KOPT-K1 (cell line): Measurements from ENCODE around the gene PPA1.

Experiments used
- H3K27ac ChIP-seq: fragments of 200-600 bp; sonication (generic); 2 replicates; pipeline ENCODE4 v1.5.1; 2016; ENCODE audit warnings: antibody characterized with exemption, mild to moderate bottlenecking, low read depth, low read length; ENCODE audit not compliant: poor library complexity, severe bottlenecking
- H3K36me3 ChIP-seq: fragments of 200-600 bp; sonication (generic); 2 replicates; pipeline ENCODE4 v1.5.1; 2017; ENCODE audit warnings: antibody characterized with exemption, mild to moderate bottlenecking, low read length, moderate library complexity; ENCODE audit not compliant: insufficient read depth
- H3K9me3 ChIP-seq: fragments of 200-600 bp; sonication (generic); 2 replicates; pipeline ENCODE4 v1.5.1; 2017; ENCODE audit warnings: antibody characterized with exemption, low read length, mild to moderate bottlenecking; ENCODE audit not compliant: insufficient read depth, poor library complexity, severe bottlenecking

PPA1 gene

GRCh38 chr10:70233109-70233938 lies at the start of gene PPA1:
TSS of gene PPA1 (minus strand) at chr10:70233429. CDS start at chr10:70233327, 102 bp downstream.
- H3K27ac ChIP-seq: peak within 1 kb of the TSS; percentile 74
- no peaks in the 10 kb centered on the region for H3K9me3 ChIP-seq
- peaks cover 26% of the 10 kb centered on the region for H3K36me3 ChIP-seq

GRCh38 chr10:70281609-70282008 lies 48.4 kb upstream of the PPA1 start:
- no peak overlapping the region for H3K27ac ChIP-seq
- H3K9me3 ChIP-seq: peaks cover 7% of the 10 kb centered on the region
- H3K36me3 ChIP-seq: no peaks in the 10 kb centered on the region

GRCh38 chr10:70280099-70280498 lies 46.9 kb upstream of the PPA1 start:
- H3K9me3 ChIP-seq: peaks cover 7% of the 10 kb centered on the region
- no peak overlapping the region for H3K27ac ChIP-seq
- no peaks in the 10 kb centered on the region for H3K36me3 ChIP-seq

GRCh38 chr10:70277396-70278030 lies 44.3 kb upstream of the PPA1 start:
- no peak overlapping the region for H3K27ac ChIP-seq
- no peaks in the 10 kb centered on the region for H3K9me3 ChIP-seq

GRCh38 chr10:70274643-70275042 lies 41.4 kb upstream of the PPA1 start:
- Histone ChIP-seq H3K36me3 (no peaks in the 10 kb centered on the region), H3K27ac (no peak overlapping the region), H3K9me3 (no peaks in the 10 kb centered on the region)

More at GRCh38 chr10:70277396-70278030, 44.3 kb upstream of the PPA1 start:
- H3K36me3 ChIP-seq: no peaks in the 10 kb centered on the region

- Histone ChIP-seq H3K36me3 (no peaks in the 10 kb centered on the region), H3K27ac (no peak overlapping the region), H3K9me3 (no peaks in the 10 kb centered on the region)
Observed at GRCh38 chr10:70272925-70273316, 39.7 kb upstream of the PPA1 start.

GRCh38 chr10:70271996-70272924 lies 39.0 kb upstream of the PPA1 start:
- Histone ChIP-seq H3K27ac (no peak overlapping the region), H3K36me3 (no peaks in the 10 kb centered on the region), H3K9me3 (no peaks in the 10 kb centered on the region)

GRCh38 chr10:70270952-70271351 lies 37.7 kb upstream of the PPA1 start:
- Histone ChIP-seq H3K27ac (no peak overlapping the region), H3K9me3 (no peaks in the 10 kb centered on the region), H3K36me3 (no peaks in the 10 kb centered on the region)

- Histone ChIP-seq H3K9me3 (no peaks in the 10 kb centered on the region), H3K27ac (no peak overlapping the region), H3K36me3 (no peaks in the 10 kb centered on the region)
Observed at GRCh38 chr10:70269741-70270140, 36.5 kb upstream of the PPA1 start.

- no peaks in the 10 kb centered on the region for H3K9me3 ChIP-seq
- no peak overlapping the region for H3K27ac ChIP-seq
Observed at GRCh38 chr10:70268376-70268775, 35.1 kb upstream of the PPA1 start.

GRCh38 chr10:70267161-70267933 lies 34.1 kb upstream of the PPA1 start:
- no peak overlapping the region for H3K27ac ChIP-seq
- no peaks in the 10 kb centered on the region for H3K9me3 ChIP-seq
- no peaks in the 10 kb centered on the region for H3K36me3 ChIP-seq

More at GRCh38 chr10:70268376-70268775, 35.1 kb upstream of the PPA1 start:
- H3K36me3 ChIP-seq: no peaks in the 10 kb centered on the region

- Histone ChIP-seq H3K27ac (no peak overlapping the region), H3K9me3 (no peaks in the 10 kb centered on the region), H3K36me3 (no peaks in the 10 kb centered on the region)
Observed at GRCh38 chr10:70266701-70267100, 33.5 kb upstream of the PPA1 start.

- H3K27ac ChIP-seq: no peak overlapping the region
- peaks cover 5% of the 10 kb centered on the region for H3K9me3 ChIP-seq
- no peaks in the 10 kb centered on the region for H3K36me3 ChIP-seq
Observed at GRCh38 chr10:70266056-70266455, 32.8 kb upstream of the PPA1 start.

- peaks cover 13% of the 10 kb centered on the region for H3K9me3 ChIP-seq
- H3K27ac ChIP-seq: no peak overlapping the region
- no peaks in the 10 kb centered on the region for H3K36me3 ChIP-seq
Observed at GRCh38 chr10:70265032-70265689, 31.9 kb upstream of the PPA1 start.
